Trophoblast cell (in vitro differentiated cells and primary cell): ENCODE results near the gene MEGF6.

ENCODE experiments used
- DNase-seq, 2 donors: peaks; one replicate each; pipeline ENCODE4 v3.0.0-alpha.2; 2016
- H2AFZ ChIP-seq: 2 replicates; pipeline ENCODE4 v1.6.1; 2013; ENCODE audit warnings: low read length, moderate library complexity, mild to moderate bottlenecking; ENCODE audit not compliant: insufficient read depth, poor library complexity
- H2AK5ac ChIP-seq: 2 replicates; pipeline ENCODE4 v1.6.1; 2013; ENCODE audit warnings: mild to moderate bottlenecking, low read length
- H2BK120ac ChIP-seq: 2 replicates; pipeline ENCODE4 v1.6.1; 2013; ENCODE audit warnings: low read length, mild to moderate bottlenecking, moderate library complexity; ENCODE audit not compliant: insufficient read depth, poor library complexity
- H2BK12ac ChIP-seq: 2 replicates; pipeline ENCODE4 v1.6.1; 2013; ENCODE audit warnings: mild to moderate bottlenecking, low read length, moderate library complexity
- H2BK5ac ChIP-seq: 2 replicates; pipeline ENCODE4 v1.6.1; 2013; ENCODE audit warnings: low read length, low read depth, moderate library complexity, mild to moderate bottlenecking; ENCODE audit not compliant: poor library complexity
- H3K14ac ChIP-seq: 2 replicates; pipeline ENCODE4 v1.6.1; 2013; ENCODE audit warnings: mild to moderate bottlenecking, low read length
- H3K18ac ChIP-seq: 2 replicates; pipeline ENCODE4 v1.6.1; 2013; ENCODE audit warnings: mild to moderate bottlenecking, low read length
- H3K23ac ChIP-seq: 2 replicates; pipeline ENCODE4 v1.6.1; 2013; ENCODE audit warnings: low read length
- H3K27ac ChIP-seq: 2 replicates; pipeline ENCODE4 v1.5.1; 2013; ENCODE audit warnings: low read depth, mild to moderate bottlenecking, inconsistent platforms, low read length, moderate library complexity
- H3K27me3 ChIP-seq: 2 replicates; pipeline ENCODE4 v1.6.1; 2013; ENCODE audit warnings: inconsistent platforms, mild to moderate bottlenecking, low read length, moderate library complexity; ENCODE audit not compliant: insufficient read depth
- H3K36me3 ChIP-seq, 2 experiments: 1 replicate in 1 of 2; 2 replicates in 1 of 2; pipeline ENCODE4 v1.6.1; 2013; ENCODE audit warnings: low read length in 2 of 2, mild to moderate bottlenecking in 2 of 2, moderate library complexity in 1 of 2; ENCODE audit not compliant: insufficient read depth in 2 of 2, control insufficient read depth in 1 of 2
- H3K4ac ChIP-seq: 2 replicates; pipeline ENCODE4 v1.6.1; 2013; ENCODE audit warnings: low read depth, mild to moderate bottlenecking, low read length, moderate library complexity
- H3K4me1 ChIP-seq, 2 experiments: 1 replicate in 1 of 2; 2 replicates in 1 of 2; pipeline ENCODE4 v1.6.1; 2013; ENCODE audit warnings: low read length in 2 of 2, mild to moderate bottlenecking in 2 of 2, moderate library complexity in 1 of 2; ENCODE audit not compliant: insufficient read depth in 2 of 2, control insufficient read depth in 1 of 2
- H3K4me2 ChIP-seq: 2 replicates; pipeline ENCODE4 v1.6.1; 2013; ENCODE audit warnings: inconsistent platforms, mild to moderate bottlenecking, low read length, moderate library complexity
- H3K4me3 ChIP-seq: 2 replicates; pipeline ENCODE4 v1.5.1; 2013; ENCODE audit warnings: mild to moderate bottlenecking, low read depth, low read length, inconsistent platforms
- H3K79me1 ChIP-seq: one replicate; pipeline ENCODE4 v1.6.1; 2013; ENCODE audit warnings: low read length
- H3K79me2 ChIP-seq: 2 replicates; pipeline ENCODE4 v1.6.1; 2013; ENCODE audit warnings: low read length, mild to moderate bottlenecking; ENCODE audit not compliant: control insufficient read depth, insufficient read depth, poor library complexity
- H3K9ac ChIP-seq: 2 replicates; pipeline ENCODE4 v1.6.1; 2013; ENCODE audit warnings: mild to moderate bottlenecking, low read length
- H3K9me3 ChIP-seq: 2 replicates; pipeline ENCODE4 v1.6.1; 2013; ENCODE audit warnings: low read depth, mild to moderate bottlenecking, control low read depth, inconsistent platforms, low read length; ENCODE audit not compliant: insufficient read depth
- H4K12ac ChIP-seq: 2 replicates; pipeline ENCODE4 v1.6.1; 2013; ENCODE audit warnings: low read depth, mild to moderate bottlenecking, low read length, moderate library complexity
- H4K8ac ChIP-seq: 2 replicates; pipeline ENCODE4 v1.6.1; 2013; ENCODE audit warnings: low read depth, mild to moderate bottlenecking, low read length, moderate library complexity
- H4K91ac ChIP-seq: one replicate; pipeline ENCODE4 v1.6.1; 2013; ENCODE audit warnings: low read depth, mild to moderate bottlenecking, low read length, moderate library complexity
- WGBS: extraction: QIAGEN DNeasy Blood & Tissue Kit; methylation state at CpG from one replicate; pipeline ENCODE4 v1.1.7; 2013; ENCODE audit warnings: missing lambda C conversion rate; ENCODE audit not compliant: insufficient read length, insufficient coverage; ENCODE audit errors: extremely low coverage; 5-methylcytosine and 5-hydroxymethylcytosine counted together

Gene MEGF6

GRCh38 chr1:3599286-3599811 lies 12.0 kb downstream of the MEGF6 start:
- no peak overlapping the region for H3K4me3 ChIP-seq
- no peaks in the 10 kb centered on the region for H3K79me1 ChIP-seq
- no peak overlapping the region for H3K23ac ChIP-seq
- H3K9me3 ChIP-seq: peaks cover 6% of the 10 kb centered on the region
- H4K8ac ChIP-seq: no peak overlapping the region
- no peak overlapping the region for H4K91ac ChIP-seq
- H4K12ac ChIP-seq: no peak overlapping the region
- no peak overlapping the region for H2AK5ac ChIP-seq
- no peak overlapping the region for H2AFZ ChIP-seq
- H3K27me3 ChIP-seq: no peaks in the 10 kb centered on the region
- no peaks in the 10 kb centered on the region for H3K79me2 ChIP-seq
- no peak overlapping the region for H3K18ac ChIP-seq
- H3K27ac ChIP-seq: no peak overlapping the region
- no CpG with 5 or more reads among the region's 16 CpGs for WGBS
- no peak overlapping the region for H3K14ac ChIP-seq
- H3K4me1 ChIP-seq: no peaks in the 10 kb centered on the region
- H3K4ac ChIP-seq: no peak overlapping the region
- no peak for DNase-seq
- H3K9ac ChIP-seq: no peak overlapping the region
- no peaks in the 10 kb centered on the region for H3K36me3 ChIP-seq
- H2BK120ac ChIP-seq: no peak overlapping the region
- H2BK12ac ChIP-seq: no peak overlapping the region
- H2BK5ac ChIP-seq: no peak overlapping the region
- no peak overlapping the region for H3K4me2 ChIP-seq

DNA sequence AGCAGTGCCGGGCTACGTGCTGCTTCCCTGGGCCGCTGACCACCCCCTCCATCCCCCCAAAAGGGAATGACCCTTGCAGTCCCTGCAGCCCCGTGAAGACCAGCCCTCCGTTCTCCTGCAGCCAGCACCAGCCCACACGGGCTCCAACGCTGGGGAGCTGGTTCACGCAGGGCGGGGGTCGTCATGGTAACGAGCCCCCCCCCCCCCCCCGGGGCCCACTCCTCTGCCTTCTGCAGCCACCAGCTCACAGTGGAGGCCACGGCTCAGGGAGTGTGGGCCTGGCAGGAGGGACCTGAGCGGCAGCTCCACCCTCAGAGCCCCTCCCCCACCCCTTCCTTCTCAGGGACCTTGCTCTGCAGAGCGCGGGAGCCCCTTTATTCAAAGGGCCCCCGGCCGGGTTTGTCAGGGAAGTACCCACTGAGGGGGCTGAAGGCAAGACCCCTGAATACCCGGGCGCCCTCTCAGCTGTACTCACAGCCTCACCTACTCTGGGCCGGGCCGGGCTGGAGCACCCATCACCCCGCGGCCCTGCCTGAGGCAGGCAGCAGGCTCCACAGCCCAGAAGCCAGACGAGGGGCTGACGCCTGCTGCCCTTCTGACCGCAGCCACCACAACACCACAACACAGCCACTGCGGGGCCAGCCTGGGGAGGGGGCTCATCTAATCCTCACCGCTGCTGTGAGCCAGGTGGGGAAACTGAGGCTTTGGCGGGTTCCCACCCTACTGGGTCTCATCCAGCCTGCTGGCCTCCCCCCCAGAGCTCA lies 12.6 kb downstream of the MEGF6 start:
- Histone ChIP-seq H3K4me3 (no peak overlapping the region), H3K79me2 (no peaks in the 10 kb centered on the region), H2BK120ac (no peak overlapping the region), H3K18ac (no peak overlapping the region), H4K91ac (no peak overlapping the region), H2AFZ (no peak overlapping the region), H3K27ac (no peak overlapping the region), H3K14ac (no peak overlapping the region), H4K12ac (no peak overlapping the region), H3K4me2 (no peak overlapping the region), H3K9me3 (no peaks in the 10 kb centered on the region), H3K4me1 (no peaks in the 10 kb centered on the region), H3K36me3 (no peaks in the 10 kb centered on the region), H3K27me3 (no peaks in the 10 kb centered on the region), H2BK5ac (no peak overlapping the region), H4K8ac (no peak overlapping the region), H3K9ac (no peak overlapping the region), H3K4ac (no peak overlapping the region), H3K79me1 (no peaks in the 10 kb centered on the region), H3K23ac (no peak overlapping the region), H2AK5ac (no peak overlapping the region), H2BK12ac (no peak overlapping the region)
- no CpG with 5 or more reads among the region's 30 CpGs for WGBS
- no peak for DNase-seq

- Histone ChIP-seq H2BK5ac (no peak overlapping the region), H3K9me3 (no peaks in the 10 kb centered on the region), H3K79me1 (no peaks in the 10 kb centered on the region), H3K4me1 (no peaks in the 10 kb centered on the region), H3K27ac (no peak overlapping the region), H4K8ac (no peak overlapping the region), H2BK120ac (no peak overlapping the region), H3K4ac (no peak overlapping the region), H3K23ac (no peak overlapping the region), H4K91ac (no peak overlapping the region), H3K36me3 (no peaks in the 10 kb centered on the region), H3K4me2 (no peak overlapping the region), H4K12ac (no peak overlapping the region), H2BK12ac (no peak overlapping the region), H3K14ac (no peak overlapping the region), H2AFZ (no peak overlapping the region), H3K79me2 (no peaks in the 10 kb centered on the region), H3K27me3 (no peaks in the 10 kb centered on the region), H3K4me3 (no peak overlapping the region), H3K18ac (no peak overlapping the region), H3K9ac (no peak overlapping the region), H2AK5ac (no peak overlapping the region)
- whole genome bisulfite sequencing: no CpG with 5 or more reads among the region's 26 CpGs
- no peak for DNase-seq
Observed at GRCh38 chr1:3598051-3598491, 13.2 kb downstream of the MEGF6 start.

DNA sequence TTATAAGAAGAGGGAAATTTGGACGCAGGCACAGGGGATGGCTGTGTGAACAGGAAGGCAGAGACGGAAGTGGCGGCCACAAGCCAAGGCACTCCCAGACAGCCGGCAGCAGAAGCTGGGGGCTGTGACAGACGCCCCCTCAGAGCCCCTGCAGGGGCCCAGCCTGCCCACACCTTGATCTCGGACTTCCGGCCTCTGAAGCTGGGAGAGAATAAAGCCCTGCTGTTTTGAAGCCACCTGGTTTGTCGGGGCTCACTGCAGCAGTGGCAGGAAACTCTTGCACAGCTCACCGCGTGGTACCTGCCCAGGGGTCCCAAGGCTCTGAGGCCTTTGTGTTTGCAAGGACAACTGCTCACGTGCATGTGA lies 13.7 kb downstream of the MEGF6 start:
- H2AFZ ChIP-seq: no peak overlapping the region
- no peak overlapping the region for H2AK5ac ChIP-seq
- H3K79me1 ChIP-seq: no peaks in the 10 kb centered on the region
- no peaks in the 10 kb centered on the region for H3K79me2 ChIP-seq
- H3K23ac ChIP-seq: no peak overlapping the region
- no peak overlapping the region for H4K91ac ChIP-seq
- DNase-seq: no peak
- no peak overlapping the region for H3K18ac ChIP-seq
- no peak overlapping the region for H3K4me3 ChIP-seq
- no peak overlapping the region for H4K12ac ChIP-seq
- no CpG with 5 or more reads among the region's 11 CpGs for WGBS
- no peak overlapping the region for H3K4ac ChIP-seq
- H3K4me1 ChIP-seq: no peaks in the 10 kb centered on the region
- H2BK12ac ChIP-seq: no peak overlapping the region
- H3K14ac ChIP-seq: no peak overlapping the region
- H3K9ac ChIP-seq: no peak overlapping the region
- H3K9me3 ChIP-seq: no peaks in the 10 kb centered on the region
- no peak overlapping the region for H3K4me2 ChIP-seq
- no peak overlapping the region for H2BK5ac ChIP-seq
- no peaks in the 10 kb centered on the region for H3K36me3 ChIP-seq
- H3K27me3 ChIP-seq: no peaks in the 10 kb centered on the region
- H2BK120ac ChIP-seq: no peak overlapping the region
- no peak overlapping the region for H3K27ac ChIP-seq
- no peak overlapping the region for H4K8ac ChIP-seq
